Tibial artery (tissue), 4 donors: ENCODE measurements around the gene DLG5.

ENCODE experiments used
- DNase-seq, 2 donors: peaks; one replicate each; pipeline ENCODE4 v3.0.0-alpha.2; 2019
- H3K27ac ChIP-seq, 2 donors: fragments of 200-600 bp; sonication (generic) in 1 of 2; 1 replicate in 1 of 2; 2 replicates in 1 of 2; pipeline ENCODE4 v1.5.1; 2018 to 2019; ENCODE audit warnings: mild to moderate bottlenecking in 1 of 2
- H3K27me3 ChIP-seq, 2 donors: fragments of 200-600 bp; sonication (generic) in 1 of 2; one replicate each; pipeline versions ENCODE4 v1.5.1 to v1.6.0; 2016 to 2019
- H3K36me3 ChIP-seq, 3 donors: fragments of 200-600 bp; sonication (generic) in 2 of 3; one replicate each; pipeline ENCODE4 v1.5.1; 2016 to 2019; ENCODE audit warnings: mild to moderate bottlenecking in 2 of 3
- H3K4me1 ChIP-seq, 4 donors: fragments of 200-600 bp; sonication (generic) in 2 of 4; 1 replicate in 3 of 4; 2 replicates in 1 of 4; pipeline ENCODE4 v1.5.1; 2016 to 2019
- H3K4me3 ChIP-seq, 2 donors: fragments of 200-600 bp; sonication (generic) in 1 of 2; 1 replicate in 1 of 2; 2 replicates in 1 of 2; pipeline ENCODE4 v1.5.1; 2018 to 2019; ENCODE audit warnings: mild to moderate bottlenecking in 2 of 2
- H3K9me3 ChIP-seq, 3 donors: fragments of 200-600 bp; sonication (generic) in 1 of 3; one replicate each; pipeline ENCODE4 v1.5.1; 2016 to 2019
- intact Hi-C: fragments of 100-400 bp; cut with DNase I; formaldehyde crosslinking; loops from one replicate; pipeline ENCODE4 v1.15.0; 2023; ENCODE audit warnings: low total_unique reads
- TF ChIP-seq, protein P1 (sequence below), 2 experiments: fragments of 200-600 bp in 1 of 2; fragments of 450-650 bp in 1 of 2; IDR thresholded peaks; one replicate each; pipeline ENCODE4 v1.5.1; 2017 to 2019; ENCODE audit warnings: antibody characterized with exemption in 2 of 2, mild to moderate bottlenecking in 1 of 2, moderate library complexity in 1 of 2

DLG5 gene

DNA sequence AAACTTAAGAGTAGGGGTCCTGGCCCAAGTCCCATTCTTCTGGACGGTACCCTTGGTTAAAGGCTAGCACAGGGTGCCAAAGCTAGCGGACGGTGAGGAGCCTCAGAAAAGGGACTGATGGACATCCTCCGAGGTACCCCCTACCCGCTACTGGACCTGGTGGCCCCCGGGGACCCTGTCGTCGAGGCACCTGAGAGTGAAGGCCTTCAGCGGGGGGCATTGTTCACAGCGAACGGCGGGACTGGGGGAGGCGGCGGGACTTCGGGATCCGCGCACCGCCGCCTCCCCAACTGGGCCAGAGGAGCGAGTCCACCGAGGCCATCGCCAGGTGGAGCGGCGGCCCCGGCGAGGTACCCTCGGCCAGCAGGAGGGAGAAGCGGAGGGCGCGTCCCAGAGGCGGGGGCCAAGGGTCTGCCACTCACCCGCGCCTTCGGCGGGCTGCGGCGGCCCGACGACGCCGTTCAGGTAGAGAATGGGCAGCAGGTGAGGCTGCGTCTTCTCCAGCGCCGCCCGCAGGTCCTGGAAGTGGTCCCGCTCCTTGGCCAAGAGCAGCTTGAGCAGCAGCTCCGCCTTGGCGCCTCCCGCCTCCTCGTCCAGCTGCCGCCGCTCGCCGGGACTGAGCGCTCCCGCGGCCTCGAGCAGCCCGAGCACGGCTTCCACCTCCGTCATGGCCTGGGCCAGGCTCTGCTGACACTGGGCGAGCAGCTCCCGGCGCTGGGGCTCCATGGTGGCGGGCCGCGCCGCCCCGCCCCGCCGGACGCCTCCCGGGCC lies 575 bp downstream of the DLG5 start:
- TF ChIP-seq, protein P1, sequence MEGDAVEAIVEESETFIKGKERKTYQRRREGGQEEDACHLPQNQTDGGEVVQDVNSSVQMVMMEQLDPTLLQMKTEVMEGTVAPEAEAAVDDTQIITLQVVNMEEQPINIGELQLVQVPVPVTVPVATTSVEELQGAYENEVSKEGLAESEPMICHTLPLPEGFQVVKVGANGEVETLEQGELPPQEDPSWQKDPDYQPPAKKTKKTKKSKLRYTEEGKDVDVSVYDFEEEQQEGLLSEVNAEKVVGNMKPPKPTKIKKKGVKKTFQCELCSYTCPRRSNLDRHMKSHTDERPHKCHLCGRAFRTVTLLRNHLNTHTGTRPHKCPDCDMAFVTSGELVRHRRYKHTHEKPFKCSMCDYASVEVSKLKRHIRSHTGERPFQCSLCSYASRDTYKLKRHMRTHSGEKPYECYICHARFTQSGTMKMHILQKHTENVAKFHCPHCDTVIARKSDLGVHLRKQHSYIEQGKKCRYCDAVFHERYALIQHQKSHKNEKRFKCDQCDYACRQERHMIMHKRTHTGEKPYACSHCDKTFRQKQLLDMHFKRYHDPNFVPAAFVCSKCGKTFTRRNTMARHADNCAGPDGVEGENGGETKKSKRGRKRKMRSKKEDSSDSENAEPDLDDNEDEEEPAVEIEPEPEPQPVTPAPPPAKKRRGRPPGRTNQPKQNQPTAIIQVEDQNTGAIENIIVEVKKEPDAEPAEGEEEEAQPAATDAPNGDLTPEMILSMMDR (IDR thresholded peaks at IDR 0.05), result no peak

DNA sequence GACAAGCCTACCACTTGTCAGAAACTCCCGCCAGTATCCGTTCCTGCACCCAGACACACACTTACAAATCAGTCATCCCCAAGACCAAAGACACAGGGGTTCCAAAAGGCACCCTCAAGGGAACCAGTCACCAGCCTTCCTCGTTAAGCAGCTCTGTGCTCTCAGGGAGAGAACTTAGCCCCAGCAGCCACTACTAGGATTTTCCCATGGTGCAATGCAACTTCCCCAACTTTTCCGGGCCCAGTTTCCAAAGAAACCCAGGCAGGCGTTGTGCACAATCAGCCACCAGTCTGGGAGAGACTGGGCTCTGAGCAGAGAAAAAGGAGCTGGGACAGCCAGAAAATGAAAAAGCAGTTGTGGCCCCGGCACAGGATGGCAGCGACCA lies 1.2 kb downstream of the DLG5 start:
- DNase-seq, result peak in 1 of 2 donors; percentile 70
- TF ChIP-seq, protein P1 (IDR thresholded peaks at IDR 0.05), result no peak
- Histone ChIP-seq H3K9me3 (no peaks in the 10 kb centered on the region), H3K36me3 (peaks cover 0 to 10% (median 0%) of the 10 kb centered on the region in 3 donors), H3K27ac (peak overlapping the region; percentile 78 to 87), H3K4me3 (peak overlapping the region; percentile 67 to 73), H3K27me3 (no peaks in the 10 kb centered on the region), H3K4me1 (peaks cover 0 to 61% (median 24%) of the 10 kb centered on the region in 4 donors)
- intact Hi-C loops, result loop anchor here (10.0 kb wide), 1 partner anchor 81 kb away; no protein-coding TSS in a partner anchor

More for the DNA sequence above, 575 bp downstream of the DLG5 start:
- Histone ChIP-seq H3K4me1 (peaks cover 0 to 55% (median 24%) of the 10 kb centered on the region in 4 donors), H3K36me3 (peaks cover 0 to 10% (median 0%) of the 10 kb centered on the region in 3 donors), H3K9me3 (no peaks in the 10 kb centered on the region), H3K27me3 (no peaks in the 10 kb centered on the region), H3K4me3 (peak overlapping the region; percentile 67 to 73), H3K27ac (peak overlapping the region; percentile 78 to 87)
- peak; percentile 41 to 74 for DNase-seq
- intact Hi-C loops, result loop anchor here (2.0 to 10.0 kb wide), 2 partner anchors 45 to 81 kb away; no protein-coding TSS in a partner anchor

DNA sequence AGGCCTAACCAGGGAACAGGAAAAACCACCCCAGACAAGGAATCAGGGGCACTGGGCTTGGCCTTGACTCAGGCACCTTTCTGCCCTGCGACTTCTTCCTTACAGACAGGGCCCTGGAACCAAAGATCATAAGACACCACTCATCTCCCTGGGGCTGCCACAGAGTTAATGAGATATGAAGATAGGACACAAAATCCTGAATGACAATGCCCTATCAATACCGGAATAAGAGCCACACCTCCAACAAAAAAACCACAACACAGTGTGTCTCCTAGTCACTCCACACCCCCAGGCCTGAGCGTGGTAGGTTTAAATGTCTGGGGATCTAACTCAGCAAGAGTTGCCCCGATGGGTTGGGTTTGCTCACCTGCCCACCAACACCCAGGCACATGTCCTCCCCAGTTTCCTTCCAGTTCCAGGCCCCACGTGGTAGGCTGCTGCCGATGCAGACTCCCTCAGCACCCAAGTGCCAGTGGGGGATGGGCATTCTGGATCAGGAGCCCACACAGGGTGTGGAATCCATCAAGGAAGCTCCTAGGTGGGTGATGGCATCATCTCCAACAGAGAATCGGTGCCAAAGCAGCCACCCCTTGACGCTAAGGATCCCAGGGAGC lies 3.9 kb downstream of the DLG5 start:
- TF ChIP-seq, protein P1 (IDR thresholded peaks at IDR 0.05), result no peak
- no peak for DNase-seq
- no peak overlapping the region for H3K27ac ChIP-seq
- intact Hi-C loops, result loop anchor here (10.0 kb wide), 1 partner anchor 78 kb away; no protein-coding TSS in a partner anchor
- H3K9me3 ChIP-seq, result no peaks in the 10 kb centered on the region
- H3K36me3 ChIP-seq, result peaks cover 0 to 10% (median 0%) of the 10 kb centered on the region in 3 donors
- no peaks in the 10 kb centered on the region for H3K27me3 ChIP-seq
- H3K4me3 ChIP-seq, result no peak overlapping the region
- peaks cover 0 to 73% (median 26%) of the 10 kb centered on the region in 4 donors for H3K4me1 ChIP-seq

DNA sequence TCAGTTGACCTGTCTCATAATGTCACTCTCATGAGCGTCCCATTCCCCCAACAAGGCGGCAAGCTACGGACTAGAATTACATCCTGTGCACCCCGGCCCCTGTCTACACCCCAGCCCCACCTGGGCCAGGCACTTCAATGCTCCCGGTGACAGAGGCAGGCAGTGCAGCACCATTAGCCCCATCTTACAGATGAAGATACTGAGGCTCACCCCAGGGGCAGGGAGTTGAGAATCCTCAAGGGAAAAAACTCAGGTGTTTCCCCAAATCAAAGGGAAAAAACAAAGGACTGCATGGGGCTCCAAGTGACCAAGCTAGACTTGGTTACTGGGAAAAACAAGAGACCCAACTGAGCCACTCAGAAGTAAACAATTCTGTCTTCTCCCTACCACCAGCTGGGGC lies 4.5 kb downstream of the DLG5 start:
- TF ChIP-seq, protein P1 (IDR thresholded peaks at IDR 0.05), result no peak
- intact Hi-C loops, result loop anchor here (10.0 kb wide), 1 partner anchor 77 kb away; no protein-coding TSS in a partner anchor
- DNase-seq, result no peak
- Histone ChIP-seq H3K36me3 (peaks cover 0 to 10% (median 0%) of the 10 kb centered on the region in 3 donors), H3K27me3 (no peaks in the 10 kb centered on the region), H3K27ac (no peak overlapping the region), H3K4me3 (no peak overlapping the region), H3K9me3 (no peaks in the 10 kb centered on the region), H3K4me1 (peaks cover 0 to 67% (median 21%) of the 10 kb centered on the region in 4 donors)

DNA sequence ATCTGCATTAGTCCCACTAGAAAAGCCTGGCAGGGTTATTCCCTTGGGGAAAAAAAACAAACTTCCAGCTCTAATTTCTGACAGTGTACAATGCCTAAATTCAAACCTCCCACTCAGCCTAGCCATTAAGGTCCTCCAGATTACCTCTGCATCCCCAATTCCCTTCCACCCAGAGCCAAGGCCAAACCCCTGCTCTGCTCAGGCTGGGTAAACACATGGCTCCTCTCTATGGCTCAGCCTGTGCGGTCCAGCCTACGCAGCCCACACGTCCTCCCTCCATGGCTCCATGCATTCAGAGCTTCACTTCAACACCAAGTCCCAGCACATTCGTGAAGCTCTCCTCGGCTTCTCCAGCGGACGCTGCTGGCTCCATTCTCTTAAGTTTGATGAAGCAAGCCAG lies 5.2 kb downstream of the DLG5 start:
- Histone ChIP-seq H3K36me3 (peaks cover 0 to 10% (median 0%) of the 10 kb centered on the region in 3 donors), H3K27ac (no peak overlapping the region), H3K9me3 (no peaks in the 10 kb centered on the region), H3K27me3 (no peaks in the 10 kb centered on the region), H3K4me3 (no peak overlapping the region), H3K4me1 (peaks cover 0 to 63% (median 21%) of the 10 kb centered on the region in 4 donors)
- TF ChIP-seq, protein P1 (IDR thresholded peaks at IDR 0.05), result no peak
- no peak for DNase-seq
- intact Hi-C loops, result loop anchor here (10.0 kb wide), 1 partner anchor 77 kb away; no protein-coding TSS in a partner anchor
